ENCODE data around the gene C5orf63.
A peak's percentile ranks its signal among the peaks of the same experiment; 100 is the strongest.
"Not testable (repeated sequence)": the region's sequence is repeated elsewhere in the genome, so short reads cannot be mapped to it uniquely, and the experiment has no call there.

C5orf63 gene

DNA sequence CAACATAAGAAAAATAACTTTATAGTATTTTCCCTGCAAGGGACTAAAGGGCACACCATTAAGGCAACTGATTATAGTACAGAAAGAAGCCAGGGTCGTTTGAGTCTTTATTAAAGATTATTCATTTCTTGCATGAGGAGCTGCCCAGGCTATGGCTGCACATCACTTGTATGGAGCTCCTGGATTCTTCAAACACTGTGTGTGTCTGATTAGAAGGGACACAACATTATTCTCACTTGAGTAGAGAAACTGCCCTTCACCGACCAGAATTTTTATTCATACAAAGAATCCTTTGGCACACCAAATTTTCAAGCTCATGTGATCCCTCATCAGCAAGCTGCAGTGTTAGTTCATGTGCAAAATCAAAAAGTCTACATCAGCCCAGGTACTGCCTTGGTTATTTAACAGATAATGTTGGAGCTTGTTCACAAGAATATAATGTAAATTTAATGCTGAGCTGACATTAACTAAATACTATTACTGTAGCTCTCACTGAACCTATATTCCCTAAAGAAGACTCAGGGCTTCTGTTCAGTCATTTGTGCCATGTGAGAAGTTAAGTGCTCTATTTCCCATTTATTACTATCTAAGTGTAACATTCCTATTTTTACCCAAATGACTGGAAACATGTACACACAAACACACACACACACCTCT, 9.9 kb downstream of the C5orf63 start:
- Histone ChIP-seq H4K20me1 (no peaks in the 10 kb centered on the region), H3K27ac (no peak overlapping the region), H3K4me2 (no peak overlapping the region), H3K36me3 (no peaks in the 10 kb centered on the region), H3K9ac (no peak overlapping the region), H3K4me3 (no peak overlapping the region), H3K9me3 (replicated peaks in 1 of 11) (peaks cover 0 to under 1% (median 0%) of the 10 kb centered on the region in 11 experiments; a peak in 1 of 22 replicates), H3K4me1 (peaks cover 0 to 7% (median 0%) of the 10 kb centered on the region in 10 experiments; a peak in 6 of 20 replicates), H3K27me3 (no peaks in the 10 kb centered on the region)
- no peak for TF ChIP-seq Cebpa-rat (IDR thresholded peaks at IDR 0.05)

DNA sequence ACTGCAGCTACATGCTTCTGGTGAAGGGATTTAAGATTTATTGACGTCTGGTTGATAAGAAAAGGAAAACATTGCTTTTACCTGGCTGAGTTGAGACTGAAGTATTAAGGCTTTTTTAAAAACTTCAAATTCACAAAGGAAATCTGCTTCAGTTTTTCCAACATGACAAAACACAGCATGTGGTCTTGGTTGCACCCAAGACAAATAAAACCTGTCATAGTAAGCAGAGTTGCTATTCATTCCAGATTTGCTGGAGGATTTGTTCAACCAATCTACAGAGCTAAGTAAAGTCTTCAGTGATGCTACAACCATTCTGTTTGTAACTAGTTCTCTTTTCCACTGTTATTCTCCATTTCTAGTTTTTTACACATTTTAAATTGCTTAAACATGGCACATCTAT, 11.3 kb downstream of the C5orf63 start:
- Histone ChIP-seq H3K4me3 (no peak overlapping the region), H3K4me1 (peaks cover 0 to 9% (median 1%) of the 10 kb centered on the region in 10 experiments; a peak in 9 of 20 replicates), H3K27me3 (no peaks in the 10 kb centered on the region), H3K9ac (no peak overlapping the region), H4K20me1 (no peaks in the 10 kb centered on the region), H3K27ac (no peak overlapping the region), H3K36me3 (no peaks in the 10 kb centered on the region), H3K4me2 (no peak overlapping the region), H3K9me3 (replicated peaks in 1 of 11) (peaks cover 0 to 4% (median 0%) of the 10 kb centered on the region in 11 experiments; a peak in 1 of 22 replicates)
- TF ChIP-seq Cebpa-rat (IDR thresholded peaks at IDR 0.05): no peak

GRCh38 chr5:127061537-127061936, 11.8 kb downstream of the C5orf63 start:
- H3K27me3 ChIP-seq: no peaks in the 10 kb centered on the region
- peaks cover 0 to under 1% (median 0%) of the 10 kb centered on the region in 11 experiments; a peak in 2 of 22 replicates for H3K36me3 ChIP-seq
- no peak overlapping the region for H3K4me2 ChIP-seq
- H3K27ac ChIP-seq: no peak overlapping the region
- H3K9ac ChIP-seq: no peak overlapping the region
- H3K9me3 ChIP-seq (replicated peaks in 1 of 11): peaks cover 2 to 5% (median 3%) of the 10 kb centered on the region in 11 experiments; a peak in 20 of 22 replicates
- TF ChIP-seq Cebpa-rat (IDR thresholded peaks at IDR 0.05): no peak
- no peaks in the 10 kb centered on the region for H4K20me1 ChIP-seq
- peaks cover 0 to 13% (median 5%) of the 10 kb centered on the region in 10 experiments; a peak in 10 of 20 replicates for H3K4me1 ChIP-seq
- no peak overlapping the region for H3K4me3 ChIP-seq

DNA sequence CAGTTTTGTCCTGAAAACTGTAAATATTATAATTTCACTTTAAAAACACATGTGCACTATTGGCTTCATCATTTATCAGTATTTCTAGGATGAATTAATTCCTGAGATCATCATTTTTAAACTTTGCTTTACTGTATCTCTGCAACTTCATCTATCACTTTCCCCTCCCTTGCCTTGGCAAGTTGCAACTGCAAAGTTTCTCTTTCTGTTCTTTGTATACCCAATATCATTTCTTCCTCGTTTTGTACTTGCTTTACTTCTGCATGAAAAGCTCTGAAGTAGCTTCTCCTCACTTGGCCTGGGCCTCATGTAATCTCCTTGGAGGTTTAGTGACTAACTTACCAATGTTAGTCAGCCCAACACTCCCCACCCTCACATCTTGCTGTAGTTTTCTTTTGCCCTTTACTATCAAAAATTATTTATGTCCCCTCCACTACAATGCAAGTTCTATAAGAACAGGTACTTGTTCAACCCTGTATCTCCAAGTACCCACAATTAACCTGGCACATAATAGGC, 12.8 kb downstream of the C5orf63 start:
- Histone ChIP-seq H4K20me1 (no peaks in the 10 kb centered on the region), H3K9me3 (replicated peaks in 1 of 11) (peaks cover 10 to 14% (median 12%) of the 10 kb centered on the region in 11 experiments; a peak in 21 of 22 replicates), H3K4me1 (peaks cover 0 to 18% (median 7%) of the 10 kb centered on the region in 10 experiments; a peak in 10 of 20 replicates), H3K27me3 (no peaks in the 10 kb centered on the region), H3K36me3 (peaks cover 0 to 9% (median 7%) of the 10 kb centered on the region in 11 experiments; a peak in 9 of 22 replicates), H3K4me3 (no peak overlapping the region), H3K9ac (no peak overlapping the region), H3K4me2 (no peak overlapping the region), H3K27ac (no peak overlapping the region)
- no peak for TF ChIP-seq Cebpa-rat (IDR thresholded peaks at IDR 0.05)

DNA sequence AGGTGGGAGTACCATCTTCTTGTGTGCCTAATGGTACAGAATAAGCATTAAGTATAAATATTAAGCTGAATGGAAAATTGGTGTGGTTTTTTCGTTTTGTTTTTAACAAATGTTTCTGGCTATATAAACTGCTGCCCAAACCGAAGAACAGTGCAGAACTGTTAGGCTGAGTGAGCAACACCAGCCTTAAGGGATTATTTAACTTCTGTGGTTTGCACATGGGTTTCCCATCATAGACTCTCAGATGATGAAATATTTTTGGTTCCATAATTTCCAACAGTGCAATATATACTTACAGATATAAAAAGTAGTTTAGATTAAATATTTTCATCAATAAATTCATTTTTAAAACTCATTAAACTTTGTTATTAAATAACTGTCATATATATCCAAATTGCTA, 16.4 kb downstream of the C5orf63 start:
- H3K9me3 ChIP-seq (replicated peaks in 1 of 11): peaks cover 10 to 26% (median 18%) of the 10 kb centered on the region in 11 experiments
- H3K4me2 ChIP-seq: peak overlapping the region in 8 of 11 experiments; percentile 15 to 46 (median 26); a peak in 7 of 22 replicates
- peaks cover 0 to 18% (median 7%) of the 10 kb centered on the region in 10 experiments; a peak in 10 of 20 replicates for H3K4me1 ChIP-seq
- no peaks in the 10 kb centered on the region for H4K20me1 ChIP-seq
- no peak for TF ChIP-seq Cebpa-rat (IDR thresholded peaks at IDR 0.05)
- no peak overlapping the region for H3K27ac ChIP-seq
- H3K27me3 ChIP-seq: no peaks in the 10 kb centered on the region
- peaks cover 0 to 13% (median 7%) of the 10 kb centered on the region in 11 experiments; a peak in 9 of 22 replicates for H3K36me3 ChIP-seq
- no peak overlapping the region for H3K4me3 ChIP-seq
- H3K9ac ChIP-seq: no peak overlapping the region

DNA sequence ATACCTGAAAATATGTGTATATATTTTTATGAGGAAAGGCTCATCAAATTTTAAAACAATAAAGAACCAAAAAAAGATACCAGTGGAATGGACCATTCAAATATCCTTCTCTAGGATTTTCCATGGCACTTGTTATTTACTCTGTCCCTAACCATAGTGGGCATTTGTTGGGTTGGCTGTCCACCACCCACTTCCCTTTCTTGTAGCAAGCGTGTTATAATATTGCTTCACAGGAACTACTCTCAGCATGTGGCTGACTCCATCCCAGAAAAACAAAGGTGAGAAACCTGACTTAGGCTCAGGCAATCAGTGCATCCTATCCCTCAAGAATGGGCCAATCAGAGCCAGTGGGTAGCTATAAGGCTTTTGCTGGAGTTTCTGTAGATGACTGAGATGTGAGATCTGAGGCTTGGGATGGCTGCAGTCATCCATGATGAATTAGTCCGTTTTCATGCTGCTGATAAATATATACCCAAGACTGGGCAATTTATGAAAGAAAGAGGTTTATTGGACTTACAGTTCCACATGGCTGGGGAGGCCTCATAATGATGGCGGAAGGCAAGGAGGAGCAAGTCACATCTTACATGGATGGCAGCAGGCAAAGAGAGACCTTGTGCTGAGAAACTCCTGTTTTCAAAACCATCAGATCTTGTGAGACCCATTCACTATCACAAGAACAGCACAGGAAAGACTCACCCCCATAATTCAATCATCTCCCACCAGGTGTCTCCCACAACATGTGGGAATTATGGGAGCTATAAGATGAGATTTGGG, 17.2 kb downstream of the C5orf63 start:
- H3K9ac ChIP-seq: no peak overlapping the region
- peaks cover 10 to 26% (median 18%) of the 10 kb centered on the region in 11 experiments for H3K9me3 ChIP-seq (replicated peaks in 1 of 11)
- TF ChIP-seq Cebpa-rat (IDR thresholded peaks at IDR 0.05): no peak
- H3K36me3 ChIP-seq: peaks cover 0 to 13% (median 7%) of the 10 kb centered on the region in 11 experiments; a peak in 9 of 22 replicates
- peaks cover 0 to 18% (median 7%) of the 10 kb centered on the region in 10 experiments; a peak in 10 of 20 replicates for H3K4me1 ChIP-seq
- no peaks in the 10 kb centered on the region for H4K20me1 ChIP-seq
- no peak overlapping the region; a peak in 1 of 20 replicates for H3K4me3 ChIP-seq
- H3K27me3 ChIP-seq: no peaks in the 10 kb centered on the region
- no peak overlapping the region for H3K27ac ChIP-seq
- H3K4me2 ChIP-seq: peak overlapping the region in 7 of 11 experiments; percentile 15 to 46 (median 24); a peak in 6 of 22 replicates

DNA sequence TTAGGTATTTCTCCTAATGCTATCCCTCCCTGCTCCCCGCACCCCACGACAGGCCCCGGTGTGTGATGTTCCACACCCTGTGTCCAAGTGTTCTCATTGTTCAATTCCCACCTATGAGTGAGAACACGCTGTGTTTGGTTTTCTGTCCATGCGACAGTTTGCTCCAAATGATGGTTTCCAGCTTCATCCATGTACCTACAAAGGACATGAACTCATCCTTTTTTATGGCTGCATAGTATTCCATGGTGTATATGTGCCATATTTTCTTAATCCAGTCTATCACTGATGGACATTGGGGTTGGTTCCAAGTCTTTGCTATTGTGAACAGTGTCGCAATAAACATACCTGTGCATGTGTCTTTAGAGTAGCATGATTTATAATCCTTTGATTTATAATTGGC, 19.8 kb downstream of the C5orf63 start:
- not testable (repeated sequence) for H4K20me1 ChIP-seq, H3K27me3 ChIP-seq, H3K4me3 ChIP-seq, H3K9ac ChIP-seq, H3K27ac ChIP-seq, H3K4me2 ChIP-seq
- Histone ChIP-seq H3K36me3 (peaks cover 0 to 13% (median 7%) of the 10 kb centered on the region in 11 experiments; a peak in 9 of 22 replicates), H3K4me1 (peaks cover 0 to 18% (median 7%) of the 10 kb centered on the region in 10 experiments; a peak in 10 of 20 replicates), H3K9me3 (replicated peaks in 1 of 11) (peaks cover 10 to 26% (median 18%) of the 10 kb centered on the region in 11 experiments)

DNA sequence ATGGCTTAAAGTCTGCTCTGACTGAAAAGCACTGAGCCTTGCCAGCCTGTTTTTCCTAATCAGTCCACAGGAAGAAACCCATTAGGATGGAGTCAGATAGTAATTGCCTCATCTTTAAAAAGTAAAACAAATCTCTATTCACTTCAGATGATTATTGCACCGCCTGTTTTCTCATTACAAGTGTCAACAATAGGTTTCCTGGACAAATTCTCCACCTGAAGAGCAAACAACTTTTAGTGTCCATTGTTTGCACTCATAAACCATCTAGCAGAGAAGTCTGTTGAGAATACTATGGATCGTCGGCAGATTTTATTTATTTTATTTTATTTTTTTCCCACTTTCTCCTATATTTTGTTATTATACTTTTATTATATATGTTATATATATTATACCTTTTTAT, 20.3 kb downstream of the C5orf63 start:
- Histone ChIP-seq H3K27ac (no peak overlapping the region), H3K9ac (no peak overlapping the region), H4K20me1 (no peaks in the 10 kb centered on the region), H3K4me3 (no peak overlapping the region), H3K4me1 (peaks cover 0 to 18% (median 7%) of the 10 kb centered on the region in 10 experiments; a peak in 10 of 20 replicates), H3K27me3 (no peaks in the 10 kb centered on the region), H3K36me3 (peaks cover 0 to 13% (median 7%) of the 10 kb centered on the region in 11 experiments; a peak in 9 of 22 replicates), H3K9me3 (replicated peaks in 1 of 11) (peaks cover 10 to 22% (median 18%) of the 10 kb centered on the region in 11 experiments), H3K4me2 (no peak overlapping the region)
- TF ChIP-seq Cebpa-rat (IDR thresholded peaks at IDR 0.05): no peak

GRCh38 chr5:127051591-127051990, 21.7 kb downstream of the C5orf63 start:
- Histone ChIP-seq H3K4me2 (no peak overlapping the region), H3K4me1 (peaks cover 0 to 5% (median under 1%) of the 10 kb centered on the region in 10 experiments; a peak in 8 of 20 replicates), H3K27ac (no peak overlapping the region), H4K20me1 (no peaks in the 10 kb centered on the region), H3K9ac (no peak overlapping the region), H3K9me3 (replicated peaks in 1 of 11) (peaks cover 8 to 22% (median 15%) of the 10 kb centered on the region in 11 experiments), H3K27me3 (no peaks in the 10 kb centered on the region), H3K36me3 (peaks cover 0 to 13% (median 7%) of the 10 kb centered on the region in 11 experiments; a peak in 9 of 22 replicates), H3K4me3 (no peak overlapping the region)
- no peak for TF ChIP-seq Cebpa-rat (IDR thresholded peaks at IDR 0.05)

Measured in BLaER1 treated with 17β-estradiol and CSF1 and Interleukin-3, amounts not matched to agents 10 nM and 100 nM (cell line).